HepG2 (cell line): ENCODE results near the gene RAD54L. TPM values are rescaled to one million over a fixed set of nuclear protein-coding genes. Genes with fewer than 3 reads are reported as not detected.
A peak's percentile ranks its signal among the peaks of the same experiment; 100 is the strongest.

Experiments used
- AGO1 ChIP-seq: fragments of 200-400 bp; formaldehyde crosslinking; IDR thresholded peaks from 2 replicates; pipeline ENCODE4 v1.6.1; 2017; ENCODE audit warnings: mild to moderate bottlenecking, low read depth, low read length, moderate library complexity; ENCODE audit not compliant: poor library complexity, severe bottlenecking
- CCDC6 ChIP-seq: sonication (generic); formaldehyde crosslinking; IDR thresholded peaks from 2 replicates; pipeline ENCODE4 v1.8.1; 2022; ENCODE audit warnings: mild to moderate bottlenecking, missing genetic modification reagents, moderate library complexity
- SNAPC4 ChIP-seq: sonication (generic); formaldehyde crosslinking; IDR thresholded peaks from 2 replicates; pipeline ENCODE4 v1.4.0; 2020; ENCODE audit warnings: mild to moderate bottlenecking, missing genetic modification reagents
- ZNF101 ChIP-seq: sonication (generic); formaldehyde crosslinking; IDR thresholded peaks from 2 replicates; pipeline ENCODE4 v1.4.0; 2020; ENCODE audit warnings: mild to moderate bottlenecking, low read depth, missing genetic modification reagents, borderline replicate concordance
- ZNF225 ChIP-seq: sonication (generic); formaldehyde crosslinking; IDR thresholded peaks from 2 replicates; pipeline ENCODE4 v1.4.0; 2020; ENCODE audit warnings: mild to moderate bottlenecking, missing genetic modification reagents
- ZNF776 ChIP-seq: sonication (generic); formaldehyde crosslinking; IDR thresholded peaks from 2 replicates; pipeline ENCODE4 v1.4.0; 2020; ENCODE audit warnings: mild to moderate bottlenecking, missing genetic modification reagents
- polyA plus RNA-seq, 8 experiments: library from polyadenylated mRNA; depleted of rRNA in 3 of 8; stranded (reverse) in 7 of 8; unstranded in 1 of 8; fragments of >200 nt; fragmentation: Illumina TruSeq in 4 of 8; extraction: Trizol in 4 of 8; gene quantifications; 2 replicates each; pipeline versions ENCODE4 v1.2.1 to v1.2.3, GENCODE V29; 2011 to 2016; ENCODE audit warnings: low read depth in 4 of 8, missing spikeins in 1 of 8, mixed read lengths in 1 of 8; ENCODE audit not compliant: insufficient read depth in 1 of 8
- total RNA-seq, 5 experiments: library from RNA; depleted of rRNA; stranded (reverse); fragments of >200 nt; fragmentation: Illumina TruSeq; extraction: Trizol; gene quantifications; 2 replicates each; pipeline ENCODE4 v1.2.3, GENCODE V29; 2016; ENCODE audit warnings: low read depth in 1 of 5
- TF ChIP-seq, protein P1 (sequence below): sonication (generic); formaldehyde crosslinking; IDR thresholded peaks from 2 replicates; pipeline ENCODE4 v1.4.0; 2020; ENCODE audit warnings: missing genetic modification reagents
- TF ChIP-seq, protein P2 (sequence below): sonication (generic); formaldehyde crosslinking; IDR thresholded peaks from 2 replicates; pipeline ENCODE4 v1.4.0; 2020; ENCODE audit warnings: mild to moderate bottlenecking, missing genetic modification reagents
- TF ChIP-seq, protein P3 (sequence below): IDR thresholded peaks from 2 replicates; pipeline ENCODE4 v1.6.1; 2016; ENCODE audit warnings: missing compliant biosample characterization, missing genetic modification reagents, borderline replicate concordance
- TF ChIP-seq, protein P4 (sequence below): sonication (generic); formaldehyde crosslinking; IDR thresholded peaks from 2 replicates; pipeline ENCODE4 v1.5.1; 2020; ENCODE audit warnings: missing genetic modification reagents, mild to moderate bottlenecking, borderline replicate concordance
- TF ChIP-seq, protein P5 (sequence below): IDR thresholded peaks from 2 replicates; pipeline ENCODE4 v1.6.1; 2016; ENCODE audit warnings: mild to moderate bottlenecking

RAD54L gene
- total and polyA plus RNA-seq, 2 of the 13 experiments (the other 11 are each of a cell fraction or from before 2014, with no cell fraction given): 10.2 to 30.0 TPM

- TF ChIP-seq, protein P1, sequence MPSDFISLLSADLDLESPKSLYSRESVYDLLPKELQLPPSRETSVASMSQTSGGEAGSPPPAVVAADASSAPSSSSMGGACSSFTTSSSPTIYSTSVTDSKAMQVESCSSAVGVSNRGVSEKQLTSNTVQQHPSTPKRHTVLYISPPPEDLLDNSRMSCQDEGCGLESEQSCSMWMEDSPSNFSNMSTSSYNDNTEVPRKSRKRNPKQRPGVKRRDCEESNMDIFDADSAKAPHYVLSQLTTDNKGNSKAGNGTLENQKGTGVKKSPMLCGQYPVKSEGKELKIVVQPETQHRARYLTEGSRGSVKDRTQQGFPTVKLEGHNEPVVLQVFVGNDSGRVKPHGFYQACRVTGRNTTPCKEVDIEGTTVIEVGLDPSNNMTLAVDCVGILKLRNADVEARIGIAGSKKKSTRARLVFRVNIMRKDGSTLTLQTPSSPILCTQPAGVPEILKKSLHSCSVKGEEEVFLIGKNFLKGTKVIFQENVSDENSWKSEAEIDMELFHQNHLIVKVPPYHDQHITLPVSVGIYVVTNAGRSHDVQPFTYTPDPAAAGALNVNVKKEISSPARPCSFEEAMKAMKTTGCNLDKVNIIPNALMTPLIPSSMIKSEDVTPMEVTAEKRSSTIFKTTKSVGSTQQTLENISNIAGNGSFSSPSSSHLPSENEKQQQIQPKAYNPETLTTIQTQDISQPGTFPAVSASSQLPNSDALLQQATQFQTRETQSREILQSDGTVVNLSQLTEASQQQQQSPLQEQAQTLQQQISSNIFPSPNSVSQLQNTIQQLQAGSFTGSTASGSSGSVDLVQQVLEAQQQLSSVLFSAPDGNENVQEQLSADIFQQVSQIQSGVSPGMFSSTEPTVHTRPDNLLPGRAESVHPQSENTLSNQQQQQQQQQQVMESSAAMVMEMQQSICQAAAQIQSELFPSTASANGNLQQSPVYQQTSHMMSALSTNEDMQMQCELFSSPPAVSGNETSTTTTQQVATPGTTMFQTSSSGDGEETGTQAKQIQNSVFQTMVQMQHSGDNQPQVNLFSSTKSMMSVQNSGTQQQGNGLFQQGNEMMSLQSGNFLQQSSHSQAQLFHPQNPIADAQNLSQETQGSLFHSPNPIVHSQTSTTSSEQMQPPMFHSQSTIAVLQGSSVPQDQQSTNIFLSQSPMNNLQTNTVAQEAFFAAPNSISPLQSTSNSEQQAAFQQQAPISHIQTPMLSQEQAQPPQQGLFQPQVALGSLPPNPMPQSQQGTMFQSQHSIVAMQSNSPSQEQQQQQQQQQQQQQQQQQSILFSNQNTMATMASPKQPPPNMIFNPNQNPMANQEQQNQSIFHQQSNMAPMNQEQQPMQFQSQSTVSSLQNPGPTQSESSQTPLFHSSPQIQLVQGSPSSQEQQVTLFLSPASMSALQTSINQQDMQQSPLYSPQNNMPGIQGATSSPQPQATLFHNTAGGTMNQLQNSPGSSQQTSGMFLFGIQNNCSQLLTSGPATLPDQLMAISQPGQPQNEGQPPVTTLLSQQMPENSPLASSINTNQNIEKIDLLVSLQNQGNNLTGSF (CRISPR knock-in tag): peak; percentile 78; the same call in 1 of the 2 replicates
- peak; percentile 32 for TF ChIP-seq AGO1
- TF ChIP-seq, protein P2, sequence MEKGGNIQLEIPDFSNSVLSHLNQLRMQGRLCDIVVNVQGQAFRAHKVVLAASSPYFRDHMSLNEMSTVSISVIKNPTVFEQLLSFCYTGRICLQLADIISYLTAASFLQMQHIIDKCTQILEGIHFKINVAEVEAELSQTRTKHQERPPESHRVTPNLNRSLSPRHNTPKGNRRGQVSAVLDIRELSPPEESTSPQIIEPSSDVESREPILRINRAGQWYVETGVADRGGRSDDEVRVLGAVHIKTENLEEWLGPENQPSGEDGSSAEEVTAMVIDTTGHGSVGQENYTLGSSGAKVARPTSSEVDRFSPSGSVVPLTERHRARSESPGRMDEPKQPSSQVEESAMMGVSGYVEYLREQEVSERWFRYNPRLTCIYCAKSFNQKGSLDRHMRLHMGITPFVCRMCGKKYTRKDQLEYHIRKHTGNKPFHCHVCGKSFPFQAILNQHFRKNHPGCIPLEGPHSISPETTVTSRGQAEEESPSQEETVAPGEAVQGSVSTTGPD (CRISPR knock-in tag): peak; percentile 15; the same call in 1 of the 2 replicates
- no peak for TF ChIP-seq ZNF101 (CRISPR knock-in tag)
- peak; percentile 57; the same call in 1 of the 2 replicates for TF ChIP-seq CCDC6 (CRISPR knock-in tag)
- TF ChIP-seq, protein P3, sequence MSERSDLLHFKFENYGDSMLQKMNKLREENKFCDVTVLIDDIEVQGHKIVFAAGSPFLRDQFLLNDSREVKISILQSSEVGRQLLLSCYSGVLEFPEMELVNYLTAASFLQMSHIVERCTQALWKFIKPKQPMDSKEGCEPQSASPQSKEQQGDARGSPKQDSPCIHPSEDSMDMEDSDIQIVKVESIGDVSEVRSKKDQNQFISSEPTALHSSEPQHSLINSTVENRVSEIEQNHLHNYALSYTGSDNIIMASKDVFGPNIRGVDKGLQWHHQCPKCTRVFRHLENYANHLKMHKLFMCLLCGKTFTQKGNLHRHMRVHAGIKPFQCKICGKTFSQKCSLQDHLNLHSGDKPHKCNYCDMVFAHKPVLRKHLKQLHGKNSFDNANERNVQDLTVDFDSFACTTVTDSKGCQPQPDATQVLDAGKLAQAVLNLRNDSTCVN (CRISPR knock-in tag): no peak; the same call in 1 of the 2 replicates
- TF ChIP-seq, protein P4, sequence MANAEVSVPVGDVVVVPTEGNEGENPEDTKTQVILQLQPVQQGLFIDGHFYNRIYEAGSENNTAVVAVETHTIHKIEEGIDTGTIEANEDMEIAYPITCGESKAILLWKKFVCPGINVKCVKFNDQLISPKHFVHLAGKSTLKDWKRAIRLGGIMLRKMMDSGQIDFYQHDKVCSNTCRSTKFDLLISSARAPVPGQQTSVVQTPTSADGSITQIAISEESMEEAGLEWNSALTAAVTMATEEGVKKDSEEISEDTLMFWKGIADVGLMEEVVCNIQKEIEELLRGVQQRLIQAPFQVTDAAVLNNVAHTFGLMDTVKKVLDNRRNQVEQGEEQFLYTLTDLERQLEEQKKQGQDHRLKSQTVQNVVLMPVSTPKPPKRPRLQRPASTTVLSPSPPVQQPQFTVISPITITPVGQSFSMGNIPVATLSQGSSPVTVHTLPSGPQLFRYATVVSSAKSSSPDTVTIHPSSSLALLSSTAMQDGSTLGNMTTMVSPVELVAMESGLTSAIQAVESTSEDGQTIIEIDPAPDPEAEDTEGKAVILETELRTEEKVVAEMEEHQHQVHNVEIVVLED (CRISPR knock-in tag): no peak
- TF ChIP-seq SNAPC4 (CRISPR knock-in tag): 0 out of 2 replicates have a peak, but pooled peaks have one; percentile 23
- TF ChIP-seq, protein P5, sequence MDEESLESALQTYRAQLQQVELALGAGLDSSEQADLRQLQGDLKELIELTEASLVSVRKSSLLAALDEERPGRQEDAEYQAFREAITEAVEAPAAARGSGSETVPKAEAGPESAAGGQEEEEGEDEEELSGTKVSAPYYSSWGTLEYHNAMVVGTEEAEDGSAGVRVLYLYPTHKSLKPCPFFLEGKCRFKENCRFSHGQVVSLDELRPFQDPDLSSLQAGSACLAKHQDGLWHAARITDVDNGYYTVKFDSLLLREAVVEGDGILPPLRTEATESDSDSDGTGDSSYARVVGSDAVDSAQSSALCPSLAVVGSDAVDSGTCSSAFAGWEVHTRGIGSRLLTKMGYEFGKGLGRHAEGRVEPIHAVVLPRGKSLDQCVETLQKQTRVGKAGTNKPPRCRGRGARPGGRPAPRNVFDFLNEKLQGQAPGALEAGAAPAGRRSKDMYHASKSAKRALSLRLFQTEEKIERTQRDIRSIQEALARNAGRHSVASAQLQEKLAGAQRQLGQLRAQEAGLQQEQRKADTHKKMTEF (CRISPR knock-in tag): peak; percentile 16; the same call in 1 of the 2 replicates
- peak; percentile 39; the same call in 1 of the 2 replicates for TF ChIP-seq ZNF776 (CRISPR knock-in tag)
- TF ChIP-seq ZNF225 (CRISPR knock-in tag): peak; percentile 19; the same call in 1 of the 2 replicates
Measured at GRCh38 chr1:46302641-46303037, 55.1 kb downstream of the RAD54L start (continued).
